Right lobe of liver (tissue), 6 donors: ENCODE measurements around the gene PLA2G3. TPM values are rescaled to one million over a fixed set of nuclear protein-coding genes. Genes with fewer than 3 reads are reported as not detected.
"Not testable (repeated sequence)": the region's sequence is repeated elsewhere in the genome, so short reads cannot be mapped to it uniquely, and the experiment has no call there.

Experiments used
- ATAC-seq, 4 donors: fragments of 200-7000 bp; cut with Tn5 transposase; one replicate each; pipeline ENCODE4 v1.9.1; 2020; ENCODE audit warnings: mild to moderate bottlenecking in 4 of 4, moderate library complexity in 4 of 4
- DNase-seq, 3 donors: peaks; one replicate each; pipeline ENCODE4 v3.0.0-alpha.2; 2020
- H3K27ac ChIP-seq, 3 donors: fragments of 200-600 bp; one replicate each; pipeline ENCODE4 v1.8.0; 2022
- H3K27me3 ChIP-seq, 2 donors: fragments of 200-600 bp; one replicate each; pipeline ENCODE4 v1.8.0; 2022
- H3K36me3 ChIP-seq, 4 donors: fragments of 200-600 bp; sonication (generic) in 1 of 4; one replicate each; pipeline versions ENCODE4 v1.5.1 to v1.8.0; 2017 to 2022; ENCODE audit warnings: control low read depth in 1 of 4
- H3K4me1 ChIP-seq, 4 donors: fragments of 200-600 bp; sonication (generic) in 1 of 4; one replicate each; pipeline versions ENCODE4 v1.5.1 to v1.8.0; 2017 to 2022; ENCODE audit warnings: control low read depth in 1 of 4
- H3K4me3 ChIP-seq, 3 donors: fragments of 200-600 bp; one replicate each; pipeline ENCODE4 v1.8.0; 2022
- H3K9me3 ChIP-seq, 4 donors: fragments of 200-600 bp; sonication (generic) in 1 of 4; one replicate each; pipeline versions ENCODE4 v1.5.1 to v1.8.0; 2017 to 2022; ENCODE audit warnings: control low read depth in 1 of 4
- POLR2A ChIP-seq: fragments of 450-650 bp; IDR thresholded peaks from one replicate; pipeline ENCODE4 v1.6.1; 2017; ENCODE audit warnings: antibody characterized with exemption, mild to moderate bottlenecking
- WGBS: methylation state at CpG from one replicate; pipeline ENCODE4 v1.1.6; 2018; ENCODE audit warnings: low coverage, low lambda C conversion rate; ENCODE audit not compliant: insufficient coverage; ENCODE audit errors: missing lambda C conversion rate; 5-methylcytosine and 5-hydroxymethylcytosine counted together
- intact Hi-C, 2 donors: fragments of 100-400 bp; cut with DNase I; formaldehyde crosslinking; loops; one replicate each; pipeline versions ENCODE4 v1.11.2 to v1.14.1; 2022
- total RNA-seq, 6 experiments: library from RNA; depleted of rRNA in 2 of 6; stranded (reverse); fragments of >200 nt in 2 of 6; fragmentation: NEBNext Ultra II Directional in 3 of 6; extraction: Animal tissue kit (Norgen Biotek cat#: 25700) in 3 of 6; gene quantifications; one replicate each; pipeline versions ENCODE4 v1.1.0 to v1.2.4, GENCODE V29; 2016 to 2023
- TF ChIP-seq, protein P1 (sequence below), 4 donors: fragments of 200-600 bp in 3 of 4; fragments of 450-650 bp in 1 of 4; IDR thresholded peaks; one replicate each; pipeline versions ENCODE4 v1.5.1 to v1.8.0; 2016 to 2022; ENCODE audit warnings: antibody characterized with exemption in 4 of 4, mild to moderate bottlenecking in 2 of 4
- donor health status: DM: no; HTN: yes; CAD: no.
- donor health status: DM: no; HTN: no; CAD: no.
- donor health status: DM: no; HTN: no; CAD: no.
- donor health status: DM: no; HTN: yes; CAD: no.
- donor health status: DM: no; HTN: yes; CAD: no.

Gene PLA2G3
- total RNA-seq, 6 experiments from 2014 or later = not detected

DNA sequence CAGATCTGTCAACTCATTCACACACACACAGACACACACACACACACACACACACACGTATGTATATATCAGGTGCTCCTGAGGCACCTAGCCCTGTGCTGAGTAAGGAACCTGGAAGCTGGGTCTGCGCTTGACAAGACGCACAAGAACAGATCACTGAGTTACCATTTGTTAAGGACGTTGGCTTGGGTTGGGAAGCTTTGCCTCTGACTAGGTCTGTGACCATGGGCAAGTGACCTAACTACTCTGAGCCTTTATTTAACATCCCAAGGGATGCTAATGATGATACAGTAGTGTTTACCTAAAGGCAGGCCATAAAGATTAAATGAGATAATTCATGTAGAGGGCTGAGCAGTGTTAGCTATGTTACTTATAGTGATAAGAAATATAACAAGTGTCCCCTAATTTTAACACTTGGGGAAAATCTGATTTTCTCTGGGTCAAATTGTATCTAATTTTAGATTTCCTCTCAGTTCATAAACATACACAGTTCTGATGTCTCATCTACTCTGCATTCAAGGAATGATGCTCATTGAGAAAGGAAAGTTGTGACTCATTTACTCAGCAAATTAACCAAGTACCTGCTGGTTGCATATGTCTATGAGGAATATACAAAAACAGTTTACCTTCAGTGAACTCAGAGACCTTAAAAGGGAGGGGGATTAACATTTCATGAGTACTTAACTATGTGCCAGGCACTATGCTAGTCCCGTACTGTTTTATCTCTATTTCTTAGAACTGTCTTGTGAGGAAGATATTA lies 33.3 kb upstream of the PLA2G3 start:
- Histone ChIP-seq H3K4me3 (no peak overlapping the region), H3K36me3 (no peaks in the 10 kb centered on the region), H3K4me1 (peaks cover 0 to 19% (median 2%) of the 10 kb centered on the region in 4 donors), H3K27me3 (no peaks in the 10 kb centered on the region), H3K9me3 (no peaks in the 10 kb centered on the region), H3K27ac (peak overlapping the region in 1 of 3 donors; percentile 2)
- DNase-seq = no peak
- TF ChIP-seq, protein P1, sequence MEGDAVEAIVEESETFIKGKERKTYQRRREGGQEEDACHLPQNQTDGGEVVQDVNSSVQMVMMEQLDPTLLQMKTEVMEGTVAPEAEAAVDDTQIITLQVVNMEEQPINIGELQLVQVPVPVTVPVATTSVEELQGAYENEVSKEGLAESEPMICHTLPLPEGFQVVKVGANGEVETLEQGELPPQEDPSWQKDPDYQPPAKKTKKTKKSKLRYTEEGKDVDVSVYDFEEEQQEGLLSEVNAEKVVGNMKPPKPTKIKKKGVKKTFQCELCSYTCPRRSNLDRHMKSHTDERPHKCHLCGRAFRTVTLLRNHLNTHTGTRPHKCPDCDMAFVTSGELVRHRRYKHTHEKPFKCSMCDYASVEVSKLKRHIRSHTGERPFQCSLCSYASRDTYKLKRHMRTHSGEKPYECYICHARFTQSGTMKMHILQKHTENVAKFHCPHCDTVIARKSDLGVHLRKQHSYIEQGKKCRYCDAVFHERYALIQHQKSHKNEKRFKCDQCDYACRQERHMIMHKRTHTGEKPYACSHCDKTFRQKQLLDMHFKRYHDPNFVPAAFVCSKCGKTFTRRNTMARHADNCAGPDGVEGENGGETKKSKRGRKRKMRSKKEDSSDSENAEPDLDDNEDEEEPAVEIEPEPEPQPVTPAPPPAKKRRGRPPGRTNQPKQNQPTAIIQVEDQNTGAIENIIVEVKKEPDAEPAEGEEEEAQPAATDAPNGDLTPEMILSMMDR (IDR thresholded peaks at IDR 0.05) = no peak
- TF ChIP-seq POLR2A = no peak
- WGBS = 64% methylated on average over 2 of the region's 5 CpGs
- peak in 1 of 4 donors; percentile 18 for ATAC-seq
- intact Hi-C loops = no loop called here

DNA sequence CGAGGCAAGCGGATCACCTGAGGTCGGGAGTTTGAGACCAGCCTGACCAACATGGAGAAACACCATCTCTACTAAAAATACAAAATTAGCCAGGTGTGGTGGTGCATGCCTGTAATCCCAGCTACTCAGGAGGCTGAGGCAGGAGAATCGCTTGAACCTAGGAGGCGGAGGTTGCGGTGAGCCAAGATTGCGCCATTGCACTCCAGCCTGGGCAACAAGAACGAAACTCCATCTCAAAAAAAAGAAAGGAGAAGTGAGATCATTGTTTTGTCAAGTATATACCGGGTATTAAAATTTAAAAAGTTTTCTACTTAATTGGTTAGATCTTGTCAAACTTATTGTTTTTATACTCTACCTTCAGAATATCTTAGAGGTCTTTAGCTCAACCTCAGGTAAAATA lies 31.4 kb upstream of the PLA2G3 start:
- H3K27ac ChIP-seq, ATAC-seq: not testable (repeated sequence)
- H3K4me1 ChIP-seq = peaks cover 0 to 22% (median 4%) of the 10 kb centered on the region in 4 donors

DNA sequence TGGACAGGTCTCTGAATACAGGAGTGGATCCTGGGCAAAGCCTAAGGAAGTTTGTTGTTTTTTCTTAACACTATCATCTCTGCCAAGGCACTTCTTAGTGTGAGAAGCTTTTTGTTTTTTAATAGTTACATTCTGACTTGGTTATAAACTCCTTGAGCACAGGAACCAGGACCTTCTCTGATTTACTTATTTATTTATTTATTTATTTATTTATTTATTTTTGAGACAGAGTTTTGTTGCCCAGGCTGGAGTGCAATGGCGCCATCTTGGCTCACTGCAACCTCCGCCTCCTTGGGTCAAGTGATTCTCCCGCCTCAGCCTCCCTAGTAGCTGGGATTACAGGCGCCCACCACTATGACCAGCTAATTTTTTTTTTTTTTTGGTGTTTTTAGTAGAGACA lies 30.7 kb upstream of the PLA2G3 start:
- Histone ChIP-seq H3K4me1 (peaks cover 0 to 22% (median 4%) of the 10 kb centered on the region in 4 donors), H3K9me3 (no peaks in the 10 kb centered on the region), H3K4me3 (no peak overlapping the region), H3K27me3 (no peaks in the 10 kb centered on the region), H3K27ac (no peak overlapping the region), H3K36me3 (peaks cover 0 to 2% (median 0%) of the 10 kb centered on the region in 4 donors)
- intact Hi-C loops = no loop called here
- ATAC-seq (no peak), DNase-seq (no peak)
- TF ChIP-seq, protein P1 (IDR thresholded peaks at IDR 0.05) = no peak
- no peak for TF ChIP-seq POLR2A
- 100% methylated on average over 4 of the region's 4 CpGs for WGBS

More for the DNA sequence above, 31.4 kb upstream of the PLA2G3 start:
- DNase-seq, H3K4me3 ChIP-seq, H3K36me3 ChIP-seq, intact Hi-C loops, H3K9me3 ChIP-seq, H3K27me3 ChIP-seq: not testable (repeated sequence)
- 82% methylated on average over 9 of the region's 9 CpGs for WGBS

DNA sequence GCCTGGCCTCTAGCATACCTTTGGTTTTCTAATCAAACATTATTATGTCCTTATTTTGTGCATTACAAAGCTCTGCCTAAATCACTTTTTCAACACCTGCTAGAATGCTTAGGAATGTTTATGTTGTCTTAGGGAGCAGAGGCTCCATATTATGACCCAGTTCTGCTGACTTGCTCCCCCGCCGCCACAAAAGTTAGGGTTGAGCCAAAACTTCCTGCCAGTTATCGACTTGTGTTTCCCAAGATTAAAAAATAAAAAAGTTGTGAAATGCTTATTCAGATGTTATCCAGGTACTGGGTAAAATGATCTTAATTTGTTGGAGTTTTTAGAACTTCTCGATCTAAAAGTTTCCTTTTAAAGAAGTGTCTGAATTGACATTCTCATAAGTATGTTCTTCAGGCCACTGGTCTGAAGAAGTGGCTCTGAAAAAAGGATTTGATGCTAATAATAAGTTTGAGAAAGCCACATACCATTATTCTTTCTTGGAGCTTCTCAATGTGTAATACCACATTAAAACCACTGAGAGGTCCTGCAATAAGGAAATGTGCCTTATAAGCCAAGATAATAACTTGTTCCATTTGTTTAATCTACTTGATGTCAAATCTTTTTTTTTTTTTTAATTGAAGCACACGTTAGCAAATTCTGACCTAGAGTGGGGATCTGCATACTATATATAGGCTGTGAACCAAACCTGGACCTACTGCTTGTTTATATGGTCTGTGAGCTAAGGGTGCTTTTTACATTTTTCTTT lies 21.9 kb upstream of the PLA2G3 start:
- H3K27me3 ChIP-seq = no peaks in the 10 kb centered on the region
- H3K27ac ChIP-seq = peak overlapping the region in 2 of 3 donors; percentile 12 to 44
- H3K4me3 ChIP-seq = peak overlapping the region in 2 of 3 donors; percentile 17 to 73
- H3K36me3 ChIP-seq = peaks cover 0 to 2% (median 0%) of the 10 kb centered on the region in 4 donors
- TF ChIP-seq POLR2A = no peak
- TF ChIP-seq, protein P1 (IDR thresholded peaks at IDR 0.05) = peak in 1 of 4 donors; percentile 18
- ATAC-seq (peak; percentile 13 to 50 (median 30)), DNase-seq (peak in 1 of 3 donors; percentile 69)
- intact Hi-C loops = no loop called here
- H3K9me3 ChIP-seq = no peaks in the 10 kb centered on the region
- 7% methylated on average over 5 of the region's 5 CpGs for WGBS
- peaks cover 0 to 33% (median 12%) of the 10 kb centered on the region in 4 donors for H3K4me1 ChIP-seq

DNA sequence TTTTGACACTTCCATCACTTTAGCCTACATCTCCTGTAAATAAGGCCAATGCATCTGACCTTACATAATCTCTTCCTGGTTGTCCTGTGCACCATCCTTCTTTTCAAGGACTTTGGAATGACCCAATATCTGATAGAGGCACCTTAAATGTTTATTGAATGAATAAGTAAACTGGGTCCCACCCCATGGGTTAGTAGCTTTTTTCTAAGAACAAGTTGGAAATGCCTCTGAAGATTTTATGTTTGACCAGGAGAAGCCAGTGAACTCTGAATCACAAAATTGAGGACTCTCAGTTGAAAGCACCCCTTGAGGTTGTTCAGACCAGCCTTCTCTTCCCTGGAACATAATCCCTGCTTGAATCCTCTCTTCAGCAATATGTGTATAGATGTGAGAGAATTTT lies 21.1 kb upstream of the PLA2G3 start:
- H3K9me3 ChIP-seq = no peaks in the 10 kb centered on the region
- intact Hi-C loops = no loop called here

More for the DNA sequence above, 21.1 kb upstream of the PLA2G3 start:
- H3K36me3 ChIP-seq = no peaks in the 10 kb centered on the region
- H3K27me3 ChIP-seq = no peaks in the 10 kb centered on the region
- ATAC-seq (peak in 3 of 4 donors; percentile 9 to 24 (median 21)), DNase-seq (no peak)
- H3K4me3 ChIP-seq = peak overlapping the region; percentile 71 to 81 (median 73)
- TF ChIP-seq, protein P1 (IDR thresholded peaks at IDR 0.05) = no peak
- no peak for TF ChIP-seq POLR2A
- H3K27ac ChIP-seq = peak overlapping the region; percentile 44 to 81 (median 71)
- H3K4me1 ChIP-seq = peaks cover 0 to 31% (median 12%) of the 10 kb centered on the region in 4 donors
